Brain microvascular endothelial cell (primary cell): Measurements from ENCODE around the gene TREM2.
"Not testable (repeated sequence)": the region's sequence is repeated elsewhere in the genome, so short reads cannot be mapped to it uniquely, and the experiment has no call there.

ENCODE experiments used
- DNase-seq: peaks from one replicate; pipeline ENCODE4 v3.0.0-alpha.2; 2020
- H3K27ac ChIP-seq: fragments of 250-450 bp; sonication (Bioruptor Pico); 2 replicates; pipeline ENCODE4 v1.5.1; 2020; ENCODE audit warnings: mild to moderate bottlenecking, moderate library complexity
- H3K27me3 ChIP-seq: fragments of 250-450 bp; sonication (Bioruptor Pico); replicated peaks from 2 replicates; pipeline ENCODE4 v1.5.1; 2020; ENCODE audit warnings: mild to moderate bottlenecking
- H3K36me3 ChIP-seq: fragments of 250-450 bp; sonication (Bioruptor Pico); replicated peaks from 2 replicates; pipeline ENCODE4 v1.5.1; 2020; ENCODE audit warnings: mild to moderate bottlenecking
- H3K4me3 ChIP-seq: 2 replicates; pipeline ENCODE4 v1.5.1; 2011; ENCODE audit warnings: low read depth, mild to moderate bottlenecking, control low read depth, low read length, moderate library complexity
- in situ Hi-C: cut with HindIII; loops from 2 replicates; pipeline ENCODE4 v1.10.0; 2017; ENCODE audit warnings: low sequenced_read_pairs, low pct_ligation_motif_present
- TF ChIP-seq, protein P1 (sequence below): IDR thresholded peaks from 2 replicates; pipeline ENCODE4 v1.5.1; 2011; ENCODE audit warnings: low read depth, mild to moderate bottlenecking, moderate library complexity, low read length, control low read depth, inconsistent platforms; ENCODE audit errors: missing control alignments

Gene TREM2

DNA sequence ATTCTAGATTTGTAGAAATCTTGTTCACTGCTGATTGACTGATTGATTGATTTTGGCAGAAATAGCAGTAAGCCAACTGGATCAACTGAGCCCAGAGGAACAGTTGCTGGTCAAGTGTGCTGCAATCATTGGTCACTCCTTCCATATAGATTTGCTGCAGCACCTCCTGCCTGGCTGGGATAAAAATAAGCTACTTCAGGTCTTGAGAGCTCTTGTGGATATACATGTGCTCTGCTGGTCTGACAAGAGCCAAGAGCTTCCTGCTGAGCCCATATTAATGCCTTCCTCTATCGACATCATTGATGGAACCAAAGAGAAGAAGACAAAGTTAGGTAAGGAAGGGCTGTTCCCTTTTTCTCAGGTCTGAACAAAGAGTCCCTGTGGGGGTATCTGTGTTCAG lies 40.0 kb downstream of the TREM2 start:
- no peak for DNase-seq
- Histone ChIP-seq H3K27me3 (no peaks in the 10 kb centered on the region), H3K27ac (no peak overlapping the region), H3K4me3 (no peak overlapping the region), H3K36me3 (no peaks in the 10 kb centered on the region)
- TF ChIP-seq, protein P1, sequence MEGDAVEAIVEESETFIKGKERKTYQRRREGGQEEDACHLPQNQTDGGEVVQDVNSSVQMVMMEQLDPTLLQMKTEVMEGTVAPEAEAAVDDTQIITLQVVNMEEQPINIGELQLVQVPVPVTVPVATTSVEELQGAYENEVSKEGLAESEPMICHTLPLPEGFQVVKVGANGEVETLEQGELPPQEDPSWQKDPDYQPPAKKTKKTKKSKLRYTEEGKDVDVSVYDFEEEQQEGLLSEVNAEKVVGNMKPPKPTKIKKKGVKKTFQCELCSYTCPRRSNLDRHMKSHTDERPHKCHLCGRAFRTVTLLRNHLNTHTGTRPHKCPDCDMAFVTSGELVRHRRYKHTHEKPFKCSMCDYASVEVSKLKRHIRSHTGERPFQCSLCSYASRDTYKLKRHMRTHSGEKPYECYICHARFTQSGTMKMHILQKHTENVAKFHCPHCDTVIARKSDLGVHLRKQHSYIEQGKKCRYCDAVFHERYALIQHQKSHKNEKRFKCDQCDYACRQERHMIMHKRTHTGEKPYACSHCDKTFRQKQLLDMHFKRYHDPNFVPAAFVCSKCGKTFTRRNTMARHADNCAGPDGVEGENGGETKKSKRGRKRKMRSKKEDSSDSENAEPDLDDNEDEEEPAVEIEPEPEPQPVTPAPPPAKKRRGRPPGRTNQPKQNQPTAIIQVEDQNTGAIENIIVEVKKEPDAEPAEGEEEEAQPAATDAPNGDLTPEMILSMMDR: no peak
- in situ Hi-C loops: no loop called here

DNA sequence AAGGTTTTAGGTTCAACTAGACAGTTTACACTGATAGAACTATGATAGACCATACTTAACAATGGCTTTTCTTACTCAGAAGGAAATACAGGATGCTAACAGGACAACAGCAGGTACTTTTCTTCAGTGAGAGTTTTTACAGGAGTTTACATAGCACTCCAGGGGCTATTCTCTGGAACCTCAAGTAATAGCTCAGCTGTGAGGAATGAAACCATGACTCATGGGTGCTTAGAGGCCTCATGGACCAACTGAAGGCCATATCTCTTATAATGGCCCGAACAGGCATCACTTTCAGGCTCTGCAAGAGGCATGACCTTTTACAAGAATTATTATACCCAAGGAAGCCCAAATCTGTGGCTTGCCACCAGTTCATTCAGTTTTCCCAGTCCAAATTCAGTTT lies 40.5 kb downstream of the TREM2 start:
- Histone ChIP-seq H3K27me3 (no peaks in the 10 kb centered on the region), H3K4me3 (no peak overlapping the region), H3K27ac (no peak overlapping the region), H3K36me3 (no peaks in the 10 kb centered on the region)
- in situ Hi-C loops: no loop called here
- TF ChIP-seq, protein P1: no peak
- peak; percentile 25 for DNase-seq

DNA sequence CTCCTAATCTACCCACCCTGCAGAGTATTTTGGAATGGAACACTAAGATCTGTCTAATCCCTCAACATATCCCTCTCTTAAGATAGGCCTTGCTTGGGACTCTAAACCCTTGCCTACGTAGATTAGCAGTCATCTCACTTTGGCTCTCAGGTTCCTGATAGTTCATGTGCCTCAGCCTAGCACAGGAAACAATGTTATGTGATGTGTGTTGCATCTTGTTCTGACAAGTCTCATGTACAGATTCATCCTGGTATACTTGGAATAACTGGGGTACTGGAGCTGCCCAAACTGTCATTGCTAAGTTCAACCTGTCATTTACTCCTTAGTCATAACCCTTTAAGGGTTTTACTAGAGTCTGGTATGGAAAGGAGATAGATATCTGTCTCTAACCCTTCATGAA lies 42.9 kb downstream of the TREM2 start:
- Histone ChIP-seq H3K36me3 (no peaks in the 10 kb centered on the region), H3K27ac (no peak overlapping the region), H3K27me3 (no peaks in the 10 kb centered on the region), H3K4me3 (no peak overlapping the region)
- in situ Hi-C loops: no loop called here
- no peak for DNase-seq
- TF ChIP-seq, protein P1: no peak

DNA sequence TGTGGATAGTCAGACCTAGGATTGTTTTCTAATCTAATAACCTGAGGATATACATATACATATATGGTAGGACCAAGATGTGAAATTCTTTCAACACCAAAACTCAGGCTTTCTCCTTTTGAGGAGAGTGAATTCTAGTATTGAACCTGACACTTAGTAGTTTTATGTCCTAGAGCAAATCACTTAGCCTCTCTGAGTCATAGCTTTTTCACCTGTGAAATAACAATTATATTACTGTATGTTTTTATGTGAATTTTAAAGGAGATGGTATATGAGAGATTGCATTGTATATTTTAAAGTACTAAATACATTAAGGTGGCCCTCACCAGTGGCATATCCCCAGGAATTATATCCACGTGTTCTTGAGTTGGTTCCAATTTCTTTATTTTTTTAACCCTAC lies 43.4 kb downstream of the TREM2 start:
- Histone ChIP-seq H3K27ac (no peak overlapping the region), H3K36me3 (no peaks in the 10 kb centered on the region), H3K4me3 (no peak overlapping the region), H3K27me3 (no peaks in the 10 kb centered on the region)
- TF ChIP-seq, protein P1: no peak
- in situ Hi-C loops: no loop called here
- no peak for DNase-seq

DNA sequence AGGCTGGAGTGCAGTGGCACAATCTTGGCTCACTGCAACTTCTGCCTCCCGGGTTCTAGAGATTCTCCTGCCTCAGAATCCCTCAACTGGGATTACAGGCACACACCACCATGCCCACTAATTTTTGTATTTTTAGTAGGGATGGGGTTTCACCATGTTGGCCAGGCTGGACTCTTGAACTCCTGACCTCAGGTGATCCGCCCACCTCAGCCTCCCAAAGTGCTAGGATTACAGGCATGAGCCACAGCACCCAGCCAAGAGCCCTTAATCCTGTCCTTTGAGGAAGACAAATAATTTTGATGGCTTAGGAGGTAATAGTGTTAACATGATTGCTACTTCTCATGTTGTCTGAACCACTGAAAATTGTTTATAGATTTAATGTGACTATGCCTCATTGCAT lies 47.9 kb downstream of the TREM2 start:
- H3K27me3 ChIP-seq, H3K36me3 ChIP-seq, H3K4me3 ChIP-seq, in situ Hi-C loops, H3K27ac ChIP-seq, DNase-seq: not testable (repeated sequence)

DNA sequence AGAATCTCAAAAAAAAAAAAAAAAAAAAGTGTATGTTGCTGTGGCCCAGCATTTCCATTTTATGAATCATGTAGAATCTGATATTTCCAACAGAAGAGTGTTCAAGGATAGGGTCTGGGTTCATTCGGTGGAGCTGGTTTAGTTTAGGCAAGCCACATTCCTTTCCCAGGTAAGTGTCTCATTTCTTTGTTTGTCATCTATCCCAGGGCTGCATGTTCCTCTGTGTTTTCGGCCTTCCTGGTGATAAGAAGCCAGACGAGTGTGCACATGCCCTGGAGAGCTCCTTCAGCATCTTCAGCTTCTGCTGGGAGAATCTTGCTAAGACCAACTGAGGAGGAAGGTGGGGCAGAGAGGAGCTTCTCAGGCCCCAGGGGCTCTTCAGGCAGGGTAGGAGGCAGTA lies 51.9 kb downstream of the TREM2 start:
- Histone ChIP-seq H3K4me3 (no peak overlapping the region), H3K36me3 (no peaks in the 10 kb centered on the region), H3K27ac (no peak overlapping the region), H3K27me3 (no peaks in the 10 kb centered on the region)
- TF ChIP-seq, protein P1: no peak
- in situ Hi-C loops: no loop called here
- DNase-seq: no peak
